Stomach smooth muscle (tissue), 2 donors: ENCODE measurements around the gene TNP1.

Experiments used
- H3K27ac ChIP-seq: one replicate; pipeline ENCODE4 v1.7.0; 2013; ENCODE audit warnings: mild to moderate bottlenecking, low read length, inconsistent platforms
- H3K27me3 ChIP-seq, 2 donors: one replicate each; pipeline ENCODE4 v1.7.0; 2013; ENCODE audit warnings: low read length in 2 of 2; ENCODE audit not compliant: insufficient read depth in 2 of 2, control insufficient read depth in 1 of 2
- H3K36me3 ChIP-seq, 2 donors: one replicate each; pipeline ENCODE4 v1.7.0; 2013; ENCODE audit warnings: low read length in 2 of 2; ENCODE audit not compliant: control insufficient read depth in 2 of 2, insufficient read depth in 2 of 2
- H3K4me1 ChIP-seq: one replicate; pipeline ENCODE4 v1.7.0; 2013; ENCODE audit warnings: low read length; ENCODE audit not compliant: control insufficient read depth, insufficient read depth
- H3K4me3 ChIP-seq, 2 donors: one replicate each; pipeline ENCODE4 v1.7.0; 2013; ENCODE audit warnings: low read length in 2 of 2
- H3K9ac ChIP-seq, 2 donors: one replicate each; pipeline ENCODE4 v1.7.0; 2013; ENCODE audit warnings: low read length in 2 of 2, mild to moderate bottlenecking in 1 of 2
- H3K9me3 ChIP-seq, 2 donors: one replicate each; pipeline ENCODE4 v1.7.0; 2013; ENCODE audit warnings: low read length in 2 of 2; ENCODE audit not compliant: control insufficient read depth in 2 of 2
- donor health status: healthy.
- donor health status: Pancreatic carcinoma.

Gene TNP1

DNA sequence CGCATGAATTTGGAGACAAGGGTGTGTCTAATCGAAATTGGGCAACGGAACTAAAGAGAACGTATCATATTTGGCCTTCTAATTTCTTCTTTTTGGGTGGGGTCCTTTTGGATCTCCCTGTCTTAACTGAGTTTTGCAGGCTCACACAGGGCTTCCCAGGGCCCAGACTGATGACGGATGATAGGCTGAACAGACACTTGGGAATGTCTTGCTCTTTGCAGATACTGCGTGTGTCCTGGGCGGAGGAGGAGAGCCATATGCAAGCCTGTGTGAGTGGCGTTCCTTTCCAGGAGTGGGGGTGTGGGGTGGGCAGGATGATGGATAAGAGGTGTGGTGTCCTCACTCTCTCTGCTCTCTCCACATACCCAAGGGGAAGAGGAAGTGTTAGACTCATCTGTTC is 40.1 kb downstream of the TNP1 start:
- Histone ChIP-seq H3K36me3 (no peaks in the 10 kb centered on the region), H3K9me3 (no peaks in the 10 kb centered on the region), H3K27ac (no peak overlapping the region), H3K4me1 (no peaks in the 10 kb centered on the region), H3K27me3 (no peaks in the 10 kb centered on the region), H3K9ac (no peak overlapping the region), H3K4me3 (no peak overlapping the region)

DNA sequence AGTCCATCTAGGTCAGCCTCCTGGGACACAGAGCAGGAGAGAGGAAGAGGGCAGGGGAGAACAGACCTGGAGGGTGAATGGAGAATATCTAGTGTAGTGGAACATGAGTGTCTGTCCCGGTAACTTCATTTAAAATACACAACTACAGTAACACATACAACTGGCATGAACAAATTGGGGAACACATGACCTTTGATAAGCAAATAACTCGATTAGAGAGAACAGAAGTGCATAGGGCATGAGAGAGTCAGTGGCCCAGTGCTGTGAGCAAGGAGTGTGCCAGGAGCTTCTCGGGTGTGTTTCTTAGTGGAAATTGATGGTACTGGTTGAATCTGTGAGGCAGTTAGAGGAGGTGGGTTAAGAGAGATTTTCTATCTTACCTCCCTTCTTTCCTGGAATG is 40.8 kb downstream of the TNP1 start:
- Histone ChIP-seq H3K4me1 (no peaks in the 10 kb centered on the region), H3K27ac (no peak overlapping the region), H3K9ac (no peak overlapping the region), H3K27me3 (no peaks in the 10 kb centered on the region), H3K9me3 (no peaks in the 10 kb centered on the region), H3K36me3 (no peaks in the 10 kb centered on the region), H3K4me3 (no peak overlapping the region)

DNA sequence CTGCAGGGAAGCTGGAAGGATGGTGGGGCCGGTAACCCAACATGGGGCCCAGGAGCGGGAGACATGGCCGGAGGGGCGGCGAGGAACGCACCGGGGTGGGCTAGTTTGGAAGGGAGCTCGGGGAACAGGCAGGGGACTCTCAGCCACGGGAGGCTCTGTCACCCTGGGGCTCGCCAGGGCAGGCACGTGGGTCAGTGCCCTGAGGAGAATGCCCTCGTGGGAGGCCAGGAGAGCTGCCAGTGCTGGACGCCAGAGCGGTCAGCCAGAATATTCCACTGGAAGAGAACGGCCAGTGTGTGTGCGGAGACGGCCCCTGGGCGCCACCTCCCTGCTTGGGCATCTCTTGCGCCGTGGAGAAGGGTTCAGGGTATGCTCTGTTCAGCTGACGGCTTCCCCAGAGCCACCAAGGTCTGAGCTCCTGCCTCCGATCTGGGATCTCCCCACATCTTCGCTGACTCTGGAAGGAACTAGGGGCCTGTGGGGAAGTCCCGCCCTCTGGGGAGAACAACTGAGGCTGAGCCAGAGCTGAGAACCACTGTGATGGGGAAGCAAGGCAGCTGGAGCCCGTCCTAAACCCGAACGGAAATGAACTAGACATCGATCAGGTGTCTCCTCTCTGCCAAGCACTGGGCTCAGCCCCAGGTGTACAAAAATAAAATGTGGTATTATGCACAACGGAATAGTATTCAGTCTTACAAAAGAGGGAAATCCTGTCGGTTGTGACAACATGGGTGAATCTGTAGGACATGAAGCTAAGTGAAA is 49.3 kb downstream of the TNP1 start:
- H3K9me3 ChIP-seq: no peaks in the 10 kb centered on the region
- H3K4me3 ChIP-seq: no peak overlapping the region
- H3K4me1 ChIP-seq: no peaks in the 10 kb centered on the region
- H3K27me3 ChIP-seq: no peaks in the 10 kb centered on the region
- no peak overlapping the region for H3K9ac ChIP-seq
- H3K27ac ChIP-seq: no peak overlapping the region
- H3K36me3 ChIP-seq: no peaks in the 10 kb centered on the region
